NCI-H345 (cell line): ENCODE data around the gene DLX2.
A peak's percentile ranks its signal among the peaks of the same experiment; 100 is the strongest.

Experiments used
- DNase-seq: peaks from one replicate; lab custom pipeline; 2025; lab: John Stamatoyannopoulos, UW

DLX2 gene

DNA sequence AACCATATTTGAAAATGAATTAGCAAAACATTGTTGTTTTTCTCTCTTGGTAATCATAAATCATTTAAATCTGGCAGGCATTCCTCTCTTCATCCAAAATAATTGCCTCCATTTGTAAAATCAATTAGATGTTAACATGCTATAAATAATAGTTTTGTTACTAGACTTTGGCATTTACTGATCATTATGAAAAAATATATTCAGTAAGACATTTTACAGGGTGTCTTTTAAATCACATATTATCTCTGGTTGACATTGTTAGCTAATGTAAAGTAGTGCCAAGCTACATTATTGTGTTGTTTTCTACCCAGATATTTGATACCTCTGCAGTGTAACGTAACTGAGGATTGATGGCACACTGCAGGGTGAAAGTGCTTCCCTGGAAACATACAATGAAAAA is 49.2 kb downstream of the DLX2 start:
- DNase-seq = peak; percentile 13

DNA sequence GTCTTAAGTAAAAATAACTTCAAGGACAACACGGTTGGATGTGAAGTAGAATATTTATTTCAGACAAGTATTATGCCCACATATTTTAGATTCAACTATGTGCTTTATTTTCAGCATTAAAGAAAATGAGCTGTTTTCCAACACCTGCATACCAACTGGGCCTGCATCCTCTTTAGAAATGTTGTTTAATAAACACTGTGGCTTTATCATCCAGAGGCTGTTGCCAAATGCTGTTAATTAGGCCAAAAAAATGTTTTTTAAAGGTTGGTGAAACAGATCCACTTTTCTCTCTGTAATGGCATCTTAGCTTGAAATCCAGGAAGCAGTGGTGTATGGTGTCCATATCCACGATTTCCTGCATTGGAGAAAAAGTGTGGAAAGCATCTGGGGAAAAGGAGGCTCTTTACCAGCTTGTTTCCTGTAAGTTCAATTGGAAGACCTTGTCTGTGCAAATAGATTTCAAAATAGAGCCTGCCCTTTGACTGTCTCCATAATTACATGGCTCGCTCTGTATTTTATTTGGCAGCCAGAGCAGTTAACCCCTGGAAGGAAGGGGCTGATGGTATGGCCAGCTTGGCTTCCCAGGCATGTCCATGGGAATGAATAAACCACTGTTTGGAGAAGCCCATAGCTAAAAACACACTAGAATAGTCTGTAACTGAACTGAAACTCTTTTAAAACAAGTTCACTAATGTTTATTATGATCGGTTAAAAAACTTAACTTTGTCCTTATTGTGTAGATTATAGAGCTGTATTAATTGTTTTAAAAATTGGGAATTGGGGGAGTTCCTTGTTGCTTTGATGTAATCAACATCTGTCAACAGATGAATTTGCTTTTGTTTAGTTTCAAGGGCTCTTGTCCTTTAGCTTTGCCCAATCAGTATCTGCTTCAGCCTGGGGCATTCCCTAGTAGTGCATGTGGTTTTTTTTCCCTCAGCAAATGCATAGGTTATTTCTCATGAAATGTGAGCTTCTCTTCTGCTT is 50.4 kb downstream of the DLX2 start:
- DNase-seq = peak; percentile 54

- DNase-seq = no peak
Measured at GRCh38 chr2:172050479-172051125, 52.1 kb downstream of the DLX2 start.

GRCh38 chr2:172049567-172050120 is 53.1 kb downstream of the DLX2 start:
- no peak for DNase-seq
